Activated gamma-delta T cell (primary cell): ENCODE data around the gene WDR7.

Experiments
- DNase-seq: peaks from one replicate; lab custom pipeline; 2025; lab: John Stamatoyannopoulos, UW

The WDR7 gene

DNA sequence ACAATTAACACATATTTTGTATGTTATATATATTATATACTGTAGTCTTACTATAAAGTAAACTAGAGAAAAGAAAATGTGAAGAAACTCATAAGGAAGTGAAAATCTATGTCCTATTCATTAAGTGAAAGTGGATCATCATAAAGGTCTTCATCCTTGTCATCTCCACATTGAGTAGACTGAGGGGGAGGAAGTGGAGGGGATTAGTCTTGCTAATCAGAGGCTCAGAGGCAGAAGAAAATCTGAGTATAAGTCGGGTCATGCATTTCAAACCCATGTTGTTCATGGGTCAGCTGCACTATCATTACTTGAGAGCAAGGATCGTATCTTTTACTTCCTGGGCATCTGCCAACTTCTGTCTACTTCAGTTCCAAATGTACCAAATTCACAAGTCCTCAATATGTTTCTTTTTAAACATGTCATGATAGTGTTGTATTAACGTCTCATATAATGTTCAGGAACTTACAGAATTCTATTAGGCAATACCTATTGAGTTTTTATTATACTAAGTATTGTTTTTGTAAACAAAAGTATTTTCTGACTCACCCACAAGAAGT is 286.8 kb downstream of the WDR7 start:
- DNase-seq, result no peak

DNA sequence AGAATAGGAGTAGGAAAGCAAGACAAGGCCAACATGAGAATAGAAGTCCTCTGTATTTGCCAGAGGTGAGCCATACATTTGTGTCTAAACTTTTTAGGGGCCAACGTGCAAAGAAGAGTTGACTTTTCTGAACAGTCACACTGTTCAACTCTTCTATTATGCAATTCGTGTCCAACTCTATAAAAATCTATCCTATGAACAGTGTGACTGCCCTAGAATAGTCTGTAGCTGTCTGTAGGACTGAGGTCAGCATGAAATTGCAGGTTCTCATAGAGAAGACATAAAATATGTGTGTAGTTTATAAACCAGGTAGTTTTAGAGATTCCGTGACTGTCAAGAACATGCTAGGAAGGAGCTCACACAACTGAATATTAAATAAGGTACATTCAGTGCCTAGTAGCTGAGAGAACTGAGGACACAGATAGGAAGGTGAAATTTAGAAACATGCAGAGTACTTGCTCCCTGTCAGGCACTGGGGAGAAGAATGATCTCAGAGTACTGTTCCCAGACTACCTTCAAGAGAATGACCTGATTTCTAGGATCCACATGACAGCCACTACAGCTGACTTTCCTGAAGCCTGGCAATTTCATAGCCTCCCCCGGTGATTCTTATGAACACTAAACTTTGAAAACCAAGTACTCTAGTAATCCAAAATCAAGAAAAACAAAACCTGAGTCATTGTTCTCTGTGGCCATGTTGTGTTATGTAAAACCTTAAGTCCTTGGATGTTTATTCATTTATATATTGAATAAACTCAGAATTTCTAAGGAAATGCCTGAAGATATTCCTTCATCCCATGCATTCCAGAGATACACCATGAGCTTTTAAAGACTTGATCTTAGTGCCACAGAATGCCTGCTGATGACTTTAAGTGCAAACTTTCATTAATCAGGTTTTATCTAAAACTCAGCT is 294.3 kb downstream of the WDR7 start:
- no peak for DNase-seq

DNA sequence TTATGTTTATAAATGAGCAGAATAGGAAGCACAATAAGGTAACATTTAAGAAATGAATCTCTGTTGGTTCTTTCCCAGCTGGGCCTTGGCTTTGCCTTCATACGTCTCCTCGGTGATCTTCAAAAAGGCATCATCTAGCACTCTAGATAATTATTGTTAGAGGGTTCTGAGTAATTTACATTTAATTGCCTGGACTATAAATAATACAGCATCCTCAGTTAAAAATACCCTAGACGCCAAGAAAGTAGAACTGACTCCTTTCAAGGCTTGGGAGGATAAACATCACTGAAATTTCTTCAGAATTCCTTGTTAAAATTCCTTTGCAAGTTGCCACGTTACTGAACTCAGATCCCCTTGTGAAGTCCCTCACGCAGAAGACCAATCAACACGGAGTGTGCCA is 296.1 kb downstream of the WDR7 start:
- DNase-seq, result no peak

DNA sequence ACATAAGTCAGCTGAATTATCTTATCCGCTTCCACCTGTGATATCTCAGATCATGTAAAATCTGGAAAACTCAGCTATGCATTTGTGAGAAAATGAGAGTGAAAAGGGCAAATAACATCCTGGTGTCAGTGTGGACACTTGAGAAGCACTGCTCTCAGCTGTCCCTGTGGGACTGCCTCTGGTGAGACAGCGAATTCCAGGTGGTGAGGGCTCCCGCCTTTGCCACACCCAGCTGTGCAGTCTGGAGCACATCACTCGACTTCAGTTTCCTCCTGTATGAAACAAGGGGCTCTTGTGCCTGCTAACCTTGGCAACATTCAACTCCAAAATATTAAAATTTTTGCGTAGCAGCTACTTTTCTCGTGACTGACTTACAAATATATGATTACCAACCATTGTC is 300.9 kb downstream of the WDR7 start:
- DNase-seq, result no peak

DNA sequence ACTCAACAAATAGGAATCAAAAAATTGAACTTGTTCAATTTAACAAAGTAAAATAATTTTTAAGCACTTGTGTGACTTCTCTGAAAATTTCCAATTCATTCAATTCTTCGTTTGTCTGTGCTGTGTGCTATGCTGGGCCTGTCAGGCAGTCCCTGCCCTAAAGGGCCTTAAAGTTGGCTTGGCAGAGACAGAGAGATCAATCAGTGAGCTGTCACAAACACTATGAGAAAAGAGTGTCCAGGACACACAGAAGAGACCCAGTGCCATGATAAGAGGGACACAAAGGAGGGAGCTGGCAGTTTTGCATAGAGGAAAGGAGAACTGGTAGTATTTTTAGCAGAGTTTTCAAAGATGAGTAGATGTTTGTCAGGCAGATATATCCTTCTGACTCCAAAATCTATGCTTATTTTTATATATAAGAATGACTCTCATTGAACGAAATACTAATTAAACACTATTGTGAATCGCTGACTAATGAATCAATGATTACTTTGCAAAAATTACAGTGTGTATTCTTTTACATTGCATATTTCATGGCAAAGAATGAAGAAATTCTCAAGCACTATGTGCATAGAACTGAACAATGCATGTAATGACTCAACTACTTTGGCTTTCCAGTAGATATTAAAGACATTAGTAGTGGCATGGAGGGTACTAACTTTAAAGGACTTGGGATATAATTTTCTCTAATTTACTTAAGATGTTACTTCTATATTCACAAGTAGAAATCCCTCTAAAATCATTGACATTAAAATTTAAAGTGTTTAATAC is 302.5 kb downstream of the WDR7 start:
- DNase-seq, result no peak

DNA sequence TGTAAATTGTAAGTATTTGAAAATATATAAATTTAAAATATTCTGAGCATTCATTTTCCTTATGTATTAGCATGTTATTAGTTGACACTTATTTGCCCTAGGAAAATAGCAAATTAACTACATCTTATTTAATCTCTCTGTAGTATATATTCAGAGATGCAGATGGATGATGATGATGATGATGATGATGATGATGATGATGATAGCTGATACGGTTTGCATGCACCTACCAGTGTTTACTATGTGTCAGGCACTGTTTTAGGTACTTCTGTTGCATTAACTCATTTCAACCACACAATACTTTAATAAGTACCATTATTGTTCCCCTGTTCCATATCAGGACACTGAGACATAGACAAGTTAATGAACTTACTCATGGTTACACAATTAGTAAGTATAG is 304.3 kb downstream of the WDR7 start:
- DNase-seq, result no peak

DNA sequence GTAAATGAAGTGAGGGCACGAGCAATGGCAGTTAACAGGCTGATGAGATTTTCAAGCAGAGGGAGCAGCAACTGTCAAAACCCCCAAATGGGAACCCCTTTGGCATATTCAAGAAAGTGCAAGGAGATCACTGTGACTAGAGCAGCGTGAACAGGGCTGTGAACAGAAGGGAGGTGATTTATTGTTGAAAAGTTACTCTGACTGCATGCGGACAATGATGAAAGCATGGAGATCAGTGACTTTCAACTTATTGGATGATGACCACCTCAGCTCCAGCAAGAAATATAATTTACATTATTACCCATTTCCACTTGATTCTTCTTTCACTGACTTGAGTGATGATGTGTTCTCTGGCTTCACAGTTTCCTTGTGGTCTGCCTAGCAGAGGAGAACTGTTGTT is 308.0 kb downstream of the WDR7 start:
- no peak for DNase-seq

GRCh38 chr18:56962322-56962721 is 311.2 kb downstream of the WDR7 start:
- no peak for DNase-seq

DNA sequence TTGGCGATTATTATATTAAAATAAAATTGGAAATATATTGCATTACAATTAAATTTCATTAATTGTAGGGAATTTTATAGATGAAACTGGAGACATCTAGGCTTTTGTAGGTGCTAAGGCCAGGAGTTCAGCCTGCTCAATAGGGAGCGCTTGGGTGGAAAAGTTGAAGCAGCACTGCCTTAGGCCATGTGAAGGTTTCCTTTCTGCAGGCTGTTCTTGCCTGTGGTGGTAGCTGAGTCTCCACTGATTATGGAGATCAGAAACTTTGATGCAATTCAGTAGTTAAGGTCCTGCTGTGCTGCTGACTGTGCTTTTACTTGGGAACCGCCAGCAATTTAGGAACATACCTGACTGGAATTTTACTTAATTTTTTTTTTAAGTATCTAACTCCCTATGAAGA is 315.9 kb downstream of the WDR7 start:
- DNase-seq, result no peak

GRCh38 chr18:56973487-56973886 is 322.3 kb downstream of the WDR7 start:
- DNase-seq, result no peak

DNA sequence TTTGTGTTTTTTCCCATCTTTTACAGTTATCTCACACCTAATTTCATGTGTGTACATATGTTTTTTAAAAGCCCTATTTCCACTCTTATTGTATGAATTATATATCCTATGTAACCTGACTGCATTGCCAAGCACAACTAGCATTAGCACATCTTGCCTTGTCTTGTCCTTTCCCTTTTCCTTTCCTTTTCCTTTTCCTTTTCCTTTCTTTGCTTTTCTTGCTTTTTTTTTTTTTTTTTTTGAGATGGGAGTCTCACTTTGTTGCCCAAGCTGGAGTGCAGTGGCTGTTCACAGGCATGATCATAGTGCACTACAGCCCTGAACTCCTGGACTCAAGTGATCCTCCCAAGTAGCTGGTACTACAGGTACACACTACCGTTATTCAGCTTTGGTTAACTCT is 323.0 kb downstream of the WDR7 start:
- DNase-seq, result no peak

DNA sequence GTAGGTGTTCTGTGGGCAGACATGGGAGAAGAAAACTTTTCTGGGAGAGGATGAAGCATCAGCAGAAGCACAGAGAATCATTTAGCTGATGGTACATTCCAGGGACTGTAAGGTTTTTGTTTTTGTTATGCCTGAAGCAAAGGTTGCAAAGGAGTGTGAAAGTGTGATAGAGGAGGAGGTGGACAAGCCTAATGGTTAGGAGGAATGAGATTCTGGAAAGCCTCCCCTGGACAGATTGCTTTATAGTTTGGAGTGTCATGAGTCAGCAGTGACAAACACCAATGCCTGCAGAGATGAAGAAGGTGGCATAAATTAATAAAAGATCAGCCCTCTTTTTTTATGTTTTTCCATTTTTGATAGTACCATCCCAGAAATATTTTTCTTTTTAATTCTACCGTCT is 324.1 kb downstream of the WDR7 start:
- DNase-seq, result no peak

DNA sequence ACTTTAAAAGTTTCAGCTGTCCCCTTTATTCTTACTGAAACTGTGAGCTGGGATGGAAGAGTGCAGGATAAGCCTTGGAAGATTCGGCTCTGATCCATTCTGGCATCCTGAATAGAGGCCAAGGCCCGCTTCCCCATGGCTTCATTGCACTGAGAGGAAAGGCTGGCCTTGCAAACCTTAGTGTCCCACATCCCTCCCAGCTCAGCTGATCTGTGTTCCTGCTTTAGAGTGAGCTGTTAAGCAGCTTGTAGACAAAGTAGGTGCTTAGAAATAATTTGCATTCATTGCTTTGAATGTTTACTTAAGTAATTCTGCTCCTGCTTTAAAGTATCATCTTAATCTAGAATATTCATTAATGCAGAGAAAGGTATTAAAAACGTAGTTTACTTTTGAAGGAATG is 326.1 kb downstream of the WDR7 start:
- DNase-seq, result no peak

DNA sequence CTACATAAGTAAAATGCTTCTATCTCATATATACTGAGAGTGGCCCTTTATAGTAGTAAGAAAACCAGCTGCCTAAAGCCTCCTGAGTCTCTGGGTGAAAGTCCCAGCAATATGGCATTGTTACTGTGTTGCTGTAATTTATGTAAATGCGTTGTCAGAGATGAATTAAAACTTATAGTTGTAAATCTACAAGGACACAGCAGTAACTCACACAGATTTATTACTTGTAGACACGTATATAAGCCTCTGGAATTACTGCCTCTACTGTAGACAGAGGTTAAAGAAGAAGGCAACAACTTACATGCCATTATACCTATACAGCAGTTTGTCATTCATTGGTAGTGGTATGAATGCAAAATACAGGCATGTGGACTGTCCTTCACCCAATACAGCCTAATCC is 326.6 kb downstream of the WDR7 start:
- no peak for DNase-seq

GRCh38 chr18:56980151-56980550 is 329.0 kb downstream of the WDR7 start:
- DNase-seq, result no peak

DNA sequence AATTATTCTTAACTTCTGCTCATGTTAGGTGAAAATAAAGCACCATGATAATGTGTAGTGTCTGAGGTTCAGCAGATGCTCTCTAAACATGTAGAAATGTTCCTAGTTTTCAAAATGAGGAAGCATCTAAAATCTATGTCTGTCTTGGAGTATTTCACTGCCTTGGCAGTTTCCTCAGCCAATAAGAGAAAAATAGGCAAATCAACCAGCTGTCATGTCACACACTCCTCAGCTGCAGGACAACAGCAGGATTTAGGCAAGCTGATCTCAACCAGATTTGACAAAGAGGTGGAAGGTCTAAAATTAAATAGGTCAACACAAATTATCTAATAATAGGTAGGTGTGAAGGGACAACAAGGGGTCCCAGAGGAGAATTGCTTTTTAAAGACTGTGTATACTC is 331.6 kb downstream of the WDR7 start:
- DNase-seq, result no peak

GRCh38 chr18:56983275-56983992 is 332.3 kb downstream of the WDR7 start:
- no peak for DNase-seq

DNA sequence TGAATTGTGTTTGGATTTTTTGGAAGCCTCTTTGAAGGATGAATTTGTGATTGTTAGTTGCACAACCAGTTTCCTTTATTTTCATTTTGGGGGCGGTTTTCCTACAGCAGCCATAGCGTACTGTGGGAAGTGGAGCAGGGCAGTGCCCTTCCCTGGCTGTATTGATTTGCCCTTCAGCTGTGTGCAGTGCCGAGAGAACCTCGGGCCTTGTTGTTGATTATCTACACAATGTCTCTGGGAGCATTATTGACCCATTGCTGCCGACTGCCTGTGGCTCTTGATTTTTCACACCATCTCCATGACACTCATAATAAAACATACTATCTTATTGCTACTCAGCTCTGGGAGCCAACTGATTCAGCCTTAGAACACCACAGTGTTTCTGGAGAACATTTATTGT is 333.6 kb downstream of the WDR7 start:
- no peak for DNase-seq

- no peak for DNase-seq
These were observed 335.7 kb downstream of the WDR7 start for GRCh38 chr18:56986829-56987228.

DNA sequence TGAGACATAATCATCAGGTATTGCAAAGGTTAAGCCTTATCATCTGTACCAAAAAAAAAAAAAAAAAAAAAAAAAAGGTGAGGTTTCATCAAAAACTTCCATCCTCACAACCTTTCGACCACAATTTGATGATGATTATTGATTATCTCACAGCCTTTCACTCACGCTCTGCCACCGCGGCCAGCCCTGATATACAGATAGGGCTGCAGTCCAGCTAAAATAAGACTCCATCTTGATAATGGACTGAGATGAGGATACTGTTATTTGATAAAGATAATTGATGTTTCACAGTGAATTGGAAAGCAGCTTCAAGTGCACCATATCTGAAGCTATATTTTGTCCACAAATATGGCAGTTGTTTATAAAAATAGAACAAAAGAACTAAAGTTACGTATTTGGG is 336.1 kb downstream of the WDR7 start:
- no peak for DNase-seq

DNA sequence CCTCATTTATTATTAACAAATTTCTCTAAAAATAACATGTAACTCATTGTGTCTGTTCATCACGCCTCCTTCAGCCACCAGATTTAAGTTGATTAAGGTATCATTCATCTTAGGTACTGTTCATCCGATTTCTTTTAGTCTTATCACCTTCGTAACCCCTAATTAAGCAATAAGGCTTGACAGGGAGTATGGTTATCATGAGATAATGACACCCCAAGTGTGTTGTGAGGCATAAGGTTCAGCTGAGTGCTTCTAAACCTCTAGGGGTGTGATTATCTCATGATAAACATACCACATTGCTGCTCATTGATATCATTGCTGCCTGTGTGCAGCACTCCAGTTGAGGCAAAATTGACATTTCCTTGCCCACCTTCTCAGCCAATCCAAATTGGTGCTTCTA is 336.9 kb downstream of the WDR7 start:
- no peak for DNase-seq

- no peak for DNase-seq
These were observed 339.5 kb downstream of the WDR7 start for GRCh38 chr18:56990678-56991077.
